Lower lobe of right lung (tissue), 2 donors: ENCODE results near the gene SH3RF1. TPM values are rescaled to one million over a fixed set of nuclear protein-coding genes. Genes with fewer than 3 reads are reported as not detected.

Experiments used
- ATAC-seq, 2 donors: fragments of 200-7000 bp; cut with Tn5 transposase; one replicate each; pipeline ENCODE4 v1.9.1; 2020 to 2022; ENCODE audit warnings: mild to moderate bottlenecking in 2 of 2, moderate library complexity in 2 of 2
- DNase-seq: peaks from one replicate; pipeline ENCODE4 v3.0.0-alpha.2; 2020
- H3K27ac ChIP-seq: fragments of 200-600 bp; one replicate; pipeline ENCODE4 v1.8.0; 2022
- H3K27me3 ChIP-seq: fragments of 200-600 bp; one replicate; pipeline ENCODE4 v1.8.0; 2022; ENCODE audit warnings: low read depth
- H3K36me3 ChIP-seq: fragments of 200-600 bp; one replicate; pipeline ENCODE4 v1.8.0; 2022; ENCODE audit warnings: mild to moderate bottlenecking
- H3K4me1 ChIP-seq: fragments of 200-600 bp; one replicate; pipeline ENCODE4 v1.8.0; 2022
- H3K4me3 ChIP-seq: fragments of 200-600 bp; one replicate; pipeline ENCODE4 v1.8.0; 2022; ENCODE audit warnings: mild to moderate bottlenecking
- H3K9me3 ChIP-seq: fragments of 200-600 bp; one replicate; pipeline ENCODE4 v1.8.0; 2022
- CTCF ChIP-seq: fragments of 200-600 bp; IDR thresholded peaks from one replicate; pipeline ENCODE4 v1.8.0; 2022; ENCODE audit warnings: antibody characterized with exemption, mild to moderate bottlenecking
- intact Hi-C: fragments of 100-400 bp; cut with DNase I; formaldehyde crosslinking; loops from one replicate; pipeline ENCODE4 v1.11.0; 2022
- total RNA-seq: library from RNA; stranded (reverse); fragmentation: NEBNext Ultra II Directional; extraction: Animal tissue kit (Norgen Biotek cat#: 25700); gene quantifications from one replicate; pipeline ENCODE4 v1.2.1, GENCODE V29; 2021
- donor health status: DM: no; HTN: yes; CAD: no; lungs with severe emphysema.

Gene SH3RF1
- total RNA-seq, 1 donor from 2014 or later, result 34.2 TPM

DNA sequence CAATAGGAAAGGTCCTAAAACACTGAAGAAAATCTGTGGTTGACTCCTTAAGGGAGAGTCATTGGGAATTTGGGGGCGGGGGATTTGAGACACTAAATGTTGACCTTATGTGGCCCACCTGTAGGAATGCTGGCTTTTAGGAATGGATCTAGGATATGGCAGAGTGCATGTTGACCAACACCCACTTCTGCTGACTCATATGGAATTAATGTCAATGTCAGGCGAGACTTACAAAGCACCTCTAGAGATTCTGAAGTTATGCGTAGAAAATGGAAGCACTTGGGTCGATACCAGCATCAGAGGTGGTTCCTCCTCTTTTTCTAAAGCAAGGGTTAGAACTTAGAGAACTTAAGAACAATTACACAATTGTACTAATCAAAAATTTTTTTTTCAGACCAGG lies 160.1 kb downstream of the SH3RF1 start:
- H3K27me3 ChIP-seq, result no peaks in the 10 kb centered on the region
- no peaks in the 10 kb centered on the region for H3K9me3 ChIP-seq
- no peak overlapping the region for H3K4me3 ChIP-seq
- ATAC-seq (no peak), DNase-seq (no peak)
- no peaks in the 10 kb centered on the region for H3K4me1 ChIP-seq
- H3K27ac ChIP-seq, result no peak overlapping the region
- H3K36me3 ChIP-seq, result peaks cover 73% of the 10 kb centered on the region
- intact Hi-C loops, result no loop called here
- TF ChIP-seq CTCF, result no peak

DNA sequence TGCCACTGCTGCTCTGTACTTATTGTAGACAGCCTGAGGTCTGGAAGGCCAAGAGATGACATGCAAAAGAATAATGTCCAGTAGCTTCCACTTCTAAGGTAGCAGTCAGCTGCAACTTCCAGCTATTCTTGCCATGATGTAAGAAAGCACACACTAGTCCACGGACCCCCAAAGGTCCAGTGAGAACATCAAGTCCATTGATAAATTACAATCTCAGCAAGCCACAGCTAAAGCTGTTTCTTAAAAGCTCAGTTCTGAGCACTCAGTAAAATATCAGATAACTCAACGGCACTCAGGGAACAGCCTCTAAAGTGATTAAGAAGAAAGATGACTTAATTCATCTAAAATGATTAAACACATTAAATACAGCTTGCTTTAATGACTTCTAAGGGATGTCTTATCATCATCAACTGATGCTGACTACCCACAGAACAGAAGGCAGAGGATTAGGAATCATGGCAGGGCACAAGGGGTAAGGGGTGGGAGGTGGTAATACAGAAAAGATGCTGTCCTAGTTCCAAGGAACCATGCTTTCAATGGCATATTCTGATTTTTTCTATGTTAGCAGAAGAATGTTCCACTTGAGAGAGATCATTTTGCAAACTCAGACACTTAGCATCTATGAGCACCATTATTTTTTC lies 161.6 kb downstream of the SH3RF1 start:
- DNase-seq (no peak), ATAC-seq (no peak)
- no peak for TF ChIP-seq CTCF
- no peak overlapping the region for H3K4me3 ChIP-seq
- no peaks in the 10 kb centered on the region for H3K4me1 ChIP-seq
- H3K9me3 ChIP-seq, result no peaks in the 10 kb centered on the region
- no peaks in the 10 kb centered on the region for H3K27me3 ChIP-seq
- intact Hi-C loops, result no loop called here
- no peak overlapping the region for H3K27ac ChIP-seq
- peaks cover 70% of the 10 kb centered on the region for H3K36me3 ChIP-seq

- no peak for TF ChIP-seq CTCF
- H3K9me3 ChIP-seq, result no peaks in the 10 kb centered on the region
- H3K27me3 ChIP-seq, result no peaks in the 10 kb centered on the region
- ATAC-seq, result no peak
- DNase-seq, result no peak
- H3K4me1 ChIP-seq, result no peaks in the 10 kb centered on the region
- peaks cover 70% of the 10 kb centered on the region for H3K36me3 ChIP-seq
- H3K4me3 ChIP-seq, result no peak overlapping the region
- intact Hi-C loops, result no loop called here
- no peak overlapping the region for H3K27ac ChIP-seq
These were observed 162.5 kb downstream of the SH3RF1 start for GRCh38 chr4:169108303-169108702.

DNA sequence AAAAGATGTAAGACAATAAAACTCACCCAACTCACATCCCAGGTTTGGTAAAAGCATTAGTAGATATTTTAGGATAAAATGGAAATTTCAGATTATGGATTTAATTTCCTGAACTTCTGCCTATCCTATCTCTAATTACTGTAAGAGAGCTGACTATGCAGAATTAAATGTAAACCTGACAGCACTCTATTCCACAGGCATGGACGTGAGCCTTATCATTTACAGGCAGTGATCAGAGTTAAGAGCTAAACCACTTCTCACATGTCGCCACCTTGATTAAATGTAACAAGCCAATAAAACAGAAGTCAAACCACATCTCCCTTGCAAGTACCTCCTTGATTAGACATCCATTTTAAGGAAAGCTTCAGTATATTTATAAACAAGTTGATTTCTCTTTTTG lies 163.2 kb downstream of the SH3RF1 start:
- Histone ChIP-seq H3K27me3 (no peaks in the 10 kb centered on the region), H3K36me3 (peaks cover 66% of the 10 kb centered on the region), H3K4me3 (no peak overlapping the region), H3K4me1 (no peaks in the 10 kb centered on the region), H3K27ac (no peak overlapping the region), H3K9me3 (no peaks in the 10 kb centered on the region)
- TF ChIP-seq CTCF, result no peak
- no peak for DNase-seq
- intact Hi-C loops, result no loop called here
- ATAC-seq, result no peak

GRCh38 chr4:169106696-169107229 lies 164.0 kb downstream of the SH3RF1 start:
- DNase-seq, result no peak
- intact Hi-C loops, result no loop called here
- H3K4me3 ChIP-seq, result no peak overlapping the region
- no peak for TF ChIP-seq CTCF
- H3K9me3 ChIP-seq, result no peaks in the 10 kb centered on the region
- no peak for ATAC-seq
- H3K27me3 ChIP-seq, result no peaks in the 10 kb centered on the region
- H3K4me1 ChIP-seq, result no peaks in the 10 kb centered on the region
- H3K36me3 ChIP-seq, result peaks cover 58% of the 10 kb centered on the region
- no peak overlapping the region for H3K27ac ChIP-seq
